Limb (tissue), 2 donors: ENCODE data around the gene JUN.

Experiments
- DNase-seq, 2 donors: peaks; one replicate each; pipeline ENCODE4 v3.0.0-alpha.2; 2016; ENCODE audit errors: extremely low spot score in 2 of 2

The JUN gene

GRCh38 chr1:58764294-58764978 is 19.4 kb downstream of the JUN start:
- DNase-seq, result no peak

GRCh38 chr1:58763214-58763613 is 20.6 kb downstream of the JUN start:
- DNase-seq, result no peak

GRCh38 chr1:58762806-58763205 is 21.0 kb downstream of the JUN start:
- DNase-seq, result no peak

DNA sequence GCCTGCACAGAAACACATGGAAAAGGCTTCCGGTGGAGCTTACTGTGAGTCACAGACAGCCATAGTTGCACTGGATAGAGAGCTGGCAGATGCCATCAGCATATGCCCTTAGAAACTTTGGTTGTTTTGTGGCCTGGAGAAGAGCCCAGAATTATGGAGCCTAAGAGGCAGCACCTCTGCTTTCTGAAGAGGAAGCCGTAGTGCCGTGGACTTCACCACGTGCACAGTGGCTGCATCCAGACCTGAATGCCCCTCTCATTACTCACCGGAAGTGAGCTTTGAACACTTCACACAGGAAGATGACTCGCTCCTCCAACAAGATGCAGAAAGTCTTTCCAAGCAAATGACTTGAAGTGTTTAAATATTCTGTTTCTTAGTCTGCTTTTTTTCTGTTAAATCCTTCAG is 28.4 kb downstream of the JUN start:
- peak in 1 of 2 donors; percentile 23 for DNase-seq

DNA sequence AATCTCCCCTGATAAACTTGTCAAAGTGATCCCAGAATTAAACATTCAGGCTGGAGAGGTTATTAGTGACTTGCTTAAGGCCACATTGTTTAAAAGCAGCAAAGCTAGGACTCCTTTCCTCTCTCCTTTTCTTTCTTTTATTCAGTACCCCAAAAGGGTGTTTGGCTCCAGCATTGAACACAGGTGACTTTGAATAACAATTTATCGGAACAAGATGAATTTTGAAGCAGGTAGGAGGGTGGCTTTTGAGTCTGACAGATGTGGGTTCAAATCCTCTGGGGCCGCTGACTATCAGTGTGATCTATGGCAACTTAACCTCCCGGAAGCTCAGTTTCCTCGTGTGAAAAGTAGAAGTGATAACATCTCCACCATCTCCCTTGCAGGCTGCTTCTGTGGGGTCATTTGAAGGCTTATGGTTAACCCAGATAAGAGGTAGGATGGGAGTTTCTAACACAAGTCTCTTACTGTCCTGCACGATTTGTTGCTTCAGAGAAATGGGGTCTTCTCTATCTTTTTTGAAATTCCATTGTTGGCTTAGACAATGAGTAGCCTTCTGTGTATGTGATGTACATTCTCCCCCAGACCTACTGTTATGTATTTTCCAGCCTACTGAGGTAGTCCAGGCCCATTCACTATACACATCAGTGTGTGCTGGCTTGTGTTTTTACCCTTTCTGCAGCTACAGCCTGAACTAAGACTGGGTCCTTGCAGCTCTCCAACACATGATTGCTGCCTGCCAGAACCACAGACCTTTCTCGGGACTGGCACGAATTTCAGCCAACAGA is 29.0 kb downstream of the JUN start:
- no peak for DNase-seq

GRCh38 chr1:58754073-58754613 is 29.7 kb downstream of the JUN start:
- no peak for DNase-seq

DNA sequence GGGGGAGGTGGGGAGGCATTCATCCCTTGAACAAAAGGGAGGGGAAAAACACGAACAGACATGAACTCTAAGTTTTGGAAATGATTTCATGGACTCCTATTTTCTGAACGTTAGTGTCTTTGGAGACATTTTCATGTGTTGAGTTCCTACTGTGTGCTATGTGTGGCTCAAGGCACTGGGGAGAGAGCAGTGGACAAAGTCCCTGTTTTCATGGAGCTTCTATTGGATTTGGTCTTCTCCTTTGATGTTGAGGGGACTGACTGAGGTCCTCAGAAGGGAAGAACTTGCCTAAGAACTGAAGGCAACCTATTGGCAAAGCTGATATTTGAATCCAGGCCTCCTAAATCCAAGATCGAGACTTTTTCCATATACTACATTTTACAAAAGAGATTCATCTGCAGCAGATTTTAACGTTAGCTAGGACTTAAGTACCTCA is 30.4 kb downstream of the JUN start:
- no peak for DNase-seq

DNA sequence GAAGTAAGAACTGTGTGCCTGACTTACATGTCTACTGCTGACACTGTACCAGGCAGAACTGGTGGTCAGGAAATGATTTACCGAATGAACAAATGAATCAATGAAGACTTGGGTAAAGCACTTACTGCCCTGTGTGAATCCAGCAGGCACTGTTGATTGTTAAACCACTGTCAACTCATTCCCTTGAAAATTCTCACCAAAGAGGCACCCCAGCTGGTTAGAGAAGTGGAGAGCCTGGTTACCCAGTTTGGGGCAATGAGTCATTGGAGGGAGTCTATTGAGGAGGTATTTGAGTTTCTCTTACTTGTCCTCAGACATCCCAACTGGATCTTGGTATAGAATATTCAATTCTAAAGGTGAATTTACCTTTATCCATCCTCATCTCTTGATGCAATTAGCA is 34.2 kb downstream of the JUN start:
- no peak for DNase-seq

DNA sequence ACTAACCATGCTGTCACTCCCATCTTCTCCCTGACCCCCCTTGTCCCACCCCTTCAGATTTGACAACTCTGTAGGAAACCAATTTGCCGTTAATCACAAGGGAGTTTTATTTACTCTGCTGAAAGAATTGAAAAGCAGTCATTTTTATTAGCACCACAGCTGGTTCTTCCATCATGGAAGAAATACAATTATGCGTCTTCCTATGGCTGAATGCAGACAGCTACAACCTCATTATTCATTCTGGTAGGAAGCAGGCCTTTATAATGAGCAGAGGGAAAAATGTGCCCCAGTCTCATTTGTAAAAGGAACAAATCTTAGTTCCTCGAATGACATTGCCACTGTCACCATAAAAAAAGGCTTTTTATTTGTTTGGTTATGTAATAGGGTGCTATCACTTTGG is 35.2 kb downstream of the JUN start:
- DNase-seq, result no peak

DNA sequence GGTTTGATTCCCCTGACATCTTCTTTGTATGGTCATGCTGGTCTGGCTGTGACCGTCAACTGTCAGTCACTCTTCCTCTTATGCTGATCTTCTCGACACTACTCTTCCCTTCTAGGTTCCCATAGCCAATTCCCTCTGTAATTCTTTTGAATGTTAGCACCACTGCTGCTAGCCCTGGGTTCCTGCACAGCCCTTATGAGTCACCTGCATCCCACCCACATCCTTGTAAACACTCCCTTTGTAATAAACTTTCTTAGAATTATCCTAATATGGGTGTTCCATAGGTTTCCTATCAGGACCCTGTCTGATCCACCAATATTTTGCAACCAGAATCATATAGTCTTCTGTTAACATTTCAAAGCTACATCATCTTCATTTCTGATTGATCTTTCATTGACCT is 37.1 kb downstream of the JUN start:
- DNase-seq, result no peak

DNA sequence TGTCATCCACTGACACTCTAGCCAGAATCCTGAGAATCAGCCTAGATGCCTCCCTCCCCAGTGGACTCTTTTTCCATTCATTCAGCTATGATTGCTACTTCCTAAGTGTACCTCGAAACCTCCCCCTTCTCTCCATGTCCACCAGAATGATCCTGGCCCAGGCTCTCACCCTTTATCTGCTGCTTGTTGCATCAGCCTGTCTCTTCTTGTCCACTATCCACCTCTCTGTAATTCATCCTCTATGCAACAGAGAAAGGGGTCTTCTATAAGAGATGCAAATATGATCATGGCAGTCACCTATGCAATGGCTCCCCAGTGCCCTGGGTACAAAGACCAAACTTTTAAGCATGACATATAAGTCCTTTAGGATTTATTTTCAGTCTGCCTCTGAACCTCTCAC is 37.7 kb downstream of the JUN start:
- no peak for DNase-seq

DNA sequence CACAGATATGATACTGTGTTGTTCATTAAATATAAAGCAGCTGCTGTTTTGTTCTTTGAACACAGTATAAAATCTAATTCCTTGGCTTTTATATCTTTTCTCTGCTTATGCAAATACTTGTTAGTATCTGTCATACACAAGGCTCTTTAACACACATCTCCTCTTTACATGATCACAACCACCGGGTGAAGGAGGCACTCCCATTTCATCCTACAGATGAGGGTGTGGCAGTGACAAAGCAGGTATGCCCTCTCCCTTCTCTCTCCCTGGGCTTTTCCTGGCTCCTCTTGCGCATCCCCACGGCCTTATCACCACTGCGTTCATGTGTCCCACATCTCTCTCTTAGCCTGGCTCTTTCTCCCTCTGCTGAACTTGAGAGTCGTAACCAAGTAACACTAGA is 38.2 kb downstream of the JUN start:
- no peak for DNase-seq

DNA sequence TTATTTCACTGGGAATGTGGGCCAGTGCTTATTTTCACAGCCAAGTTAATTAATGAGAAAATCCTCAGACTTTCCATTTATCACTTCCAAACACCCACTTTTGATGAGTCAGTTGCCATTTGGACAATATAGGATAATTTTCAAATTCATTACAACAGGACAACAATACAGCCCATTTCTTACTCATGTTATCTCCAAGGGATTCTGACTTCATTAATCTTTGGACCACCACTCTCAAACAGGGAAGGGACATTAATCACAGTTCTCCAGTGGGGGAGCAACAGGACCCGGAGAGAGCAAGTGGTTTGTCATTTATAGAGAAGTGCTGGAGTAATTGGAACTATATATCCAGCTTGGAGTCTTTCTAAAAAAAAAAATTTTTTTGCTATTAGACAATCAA is 38.7 kb downstream of the JUN start:
- no peak for DNase-seq

DNA sequence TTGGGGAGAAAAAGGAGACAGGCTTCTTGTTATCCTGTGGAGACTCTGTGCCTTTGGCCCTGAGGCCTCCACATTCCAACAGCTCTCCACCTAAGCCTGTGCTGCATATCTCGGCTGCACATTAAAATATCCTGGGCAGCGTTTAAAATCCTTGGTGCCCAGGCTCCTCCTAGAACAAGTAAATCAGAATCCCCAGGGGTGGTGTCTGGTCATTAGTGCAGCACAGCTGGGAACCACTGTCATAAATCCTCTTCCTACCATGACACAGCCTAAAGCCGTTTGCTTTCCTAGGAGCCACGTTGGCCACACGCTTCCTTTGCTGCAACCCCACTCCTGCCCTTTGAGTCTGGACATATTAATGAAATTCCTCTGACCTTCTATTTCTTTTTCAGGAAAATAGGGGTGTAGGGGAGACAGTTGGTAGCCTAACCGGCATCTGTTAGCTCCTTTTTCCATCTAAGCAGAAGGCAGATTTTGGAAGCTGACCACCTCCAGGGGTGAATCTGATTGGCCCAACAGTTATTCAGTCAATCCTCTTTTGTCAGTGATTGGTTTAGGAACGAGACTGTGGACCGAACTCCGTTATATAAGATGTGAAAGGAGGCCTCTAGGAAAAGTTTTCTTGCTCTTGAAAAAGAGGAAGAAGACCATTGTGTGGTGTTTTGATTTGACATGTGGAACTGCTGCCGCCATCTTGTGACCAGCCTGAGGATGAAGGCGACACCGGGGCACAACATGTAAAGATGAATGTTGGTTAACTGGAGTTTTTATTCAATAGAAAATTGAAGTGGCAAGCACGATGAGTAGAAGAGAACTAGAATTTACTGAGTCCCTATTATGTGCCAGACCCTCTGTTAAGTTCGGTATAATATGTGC is 41.9 kb downstream of the JUN start:
- no peak for DNase-seq

DNA sequence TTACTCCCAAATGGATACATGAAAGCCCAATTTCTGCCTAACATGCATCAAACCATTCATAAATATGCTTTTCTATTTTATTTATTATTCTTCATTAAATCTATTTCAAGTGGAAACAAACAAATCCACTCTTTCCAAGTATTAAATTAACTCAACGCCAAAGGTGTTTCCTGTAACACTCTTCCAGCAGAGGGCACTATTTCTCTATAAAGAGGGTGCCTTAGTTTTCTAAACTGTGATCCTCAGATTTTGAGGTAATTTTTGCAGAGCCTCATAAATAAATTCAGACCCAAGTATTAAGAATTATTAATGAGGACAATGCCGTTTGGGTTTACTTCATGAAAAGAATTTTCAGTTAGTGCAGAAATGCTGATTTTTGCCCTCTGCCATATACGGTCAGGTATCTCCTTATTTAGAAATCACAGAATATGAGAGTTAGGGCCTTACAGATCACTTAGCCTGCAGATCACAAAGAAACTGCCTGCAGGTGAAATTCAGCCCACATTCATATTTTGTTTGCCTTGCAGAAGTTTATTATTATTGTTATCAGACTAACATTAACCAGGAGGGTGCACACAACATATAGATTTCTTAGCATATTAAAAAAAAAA is 43.9 kb downstream of the JUN start:
- DNase-seq, result peak in 1 of 2 donors; percentile 80

DNA sequence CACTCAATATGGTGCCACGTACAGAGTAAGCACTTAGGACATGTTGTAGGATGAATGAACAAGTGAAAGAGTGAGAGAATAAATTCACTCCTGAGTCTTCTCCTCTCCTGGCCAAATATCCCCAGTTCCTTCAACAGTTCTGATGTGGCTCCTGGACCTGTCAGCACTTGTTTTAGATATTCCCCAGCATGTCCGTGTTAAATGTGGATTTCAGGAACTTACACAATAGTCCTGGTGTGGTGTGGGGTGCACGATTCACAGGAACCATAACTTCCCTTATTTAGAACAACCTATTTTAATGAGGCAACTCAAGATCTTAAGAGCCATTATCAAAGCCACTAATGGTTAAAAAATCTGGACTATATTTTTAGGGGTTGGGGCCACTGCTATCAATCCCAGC is 45.0 kb downstream of the JUN start:
- DNase-seq, result no peak

DNA sequence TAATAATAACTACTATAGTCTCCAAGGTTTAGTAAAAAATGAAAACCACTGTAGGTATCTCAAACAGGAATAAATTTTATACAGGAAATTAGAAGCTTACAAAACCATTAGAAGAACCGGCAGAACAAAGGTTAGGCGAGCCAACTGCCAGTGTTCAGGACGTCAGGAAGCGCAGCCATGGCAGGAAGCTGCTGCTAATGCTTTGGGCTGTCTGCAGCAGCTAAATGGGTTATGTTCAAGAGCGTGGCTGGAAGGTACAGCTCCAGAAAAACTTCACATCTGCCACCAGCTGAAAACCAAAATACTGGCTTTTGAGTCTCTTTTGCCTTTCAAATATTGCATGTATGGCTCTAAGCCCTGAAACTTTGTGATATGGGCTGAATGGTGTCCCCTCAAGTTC is 48.3 kb downstream of the JUN start:
- no peak for DNase-seq

- no peak for DNase-seq
These were observed 49.2 kb downstream of the JUN start for GRCh38 chr1:58734630-58735029.

DNA sequence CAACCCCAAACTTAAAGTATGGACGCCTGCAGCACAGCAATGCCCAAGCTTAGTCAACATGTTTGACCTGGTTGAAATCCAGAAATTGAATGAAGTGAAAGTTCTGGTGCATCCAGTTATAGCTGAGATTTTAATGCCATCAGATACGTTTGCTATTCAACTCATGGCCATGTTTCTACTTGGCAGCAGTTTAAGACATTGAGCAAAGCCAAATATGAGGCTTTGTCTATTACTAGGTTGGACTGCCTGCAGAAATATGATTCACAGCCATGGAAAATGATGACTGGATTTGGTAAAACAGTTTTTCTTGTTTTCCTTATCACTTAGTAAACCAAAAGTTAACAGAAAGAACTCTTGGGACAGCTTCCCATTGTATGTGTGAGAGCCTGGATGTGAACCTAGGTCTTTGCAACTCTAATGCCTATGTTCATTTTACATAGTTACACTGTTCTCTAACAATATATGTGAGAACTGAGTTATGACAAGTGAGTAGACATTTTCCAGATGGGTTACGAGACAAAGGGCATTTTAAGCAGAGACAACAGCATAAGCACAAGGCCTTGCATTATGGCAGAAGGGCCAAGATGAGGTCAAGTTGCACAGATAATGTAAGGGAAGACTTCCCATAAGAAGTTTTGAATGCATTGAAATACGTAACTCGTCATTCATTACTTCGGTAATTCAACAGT is 51.6 kb downstream of the JUN start:
- no peak for DNase-seq
